Retinal pigment epithelial cell (primary cell): Measurements from ENCODE around the gene PEAR1.

Source experiments
- DNase-seq: peaks from one replicate; pipeline ENCODE4 v3.0.0-alpha.2; 2010; ENCODE audit warnings: low read depth
- H3K4me3 ChIP-seq: 2 replicates; pipeline ENCODE4 v1.5.1; 2011; ENCODE audit warnings: mild to moderate bottlenecking, low read length, control low read depth, moderate library complexity
- TF ChIP-seq, protein P1 (sequence below): conservative IDR thresholded peaks from 2 replicates; pipeline ENCODE4 v1.5.1; 2011; ENCODE audit warnings: low read depth, low read length, control low read depth, inconsistent platforms

The PEAR1 gene, protein sequence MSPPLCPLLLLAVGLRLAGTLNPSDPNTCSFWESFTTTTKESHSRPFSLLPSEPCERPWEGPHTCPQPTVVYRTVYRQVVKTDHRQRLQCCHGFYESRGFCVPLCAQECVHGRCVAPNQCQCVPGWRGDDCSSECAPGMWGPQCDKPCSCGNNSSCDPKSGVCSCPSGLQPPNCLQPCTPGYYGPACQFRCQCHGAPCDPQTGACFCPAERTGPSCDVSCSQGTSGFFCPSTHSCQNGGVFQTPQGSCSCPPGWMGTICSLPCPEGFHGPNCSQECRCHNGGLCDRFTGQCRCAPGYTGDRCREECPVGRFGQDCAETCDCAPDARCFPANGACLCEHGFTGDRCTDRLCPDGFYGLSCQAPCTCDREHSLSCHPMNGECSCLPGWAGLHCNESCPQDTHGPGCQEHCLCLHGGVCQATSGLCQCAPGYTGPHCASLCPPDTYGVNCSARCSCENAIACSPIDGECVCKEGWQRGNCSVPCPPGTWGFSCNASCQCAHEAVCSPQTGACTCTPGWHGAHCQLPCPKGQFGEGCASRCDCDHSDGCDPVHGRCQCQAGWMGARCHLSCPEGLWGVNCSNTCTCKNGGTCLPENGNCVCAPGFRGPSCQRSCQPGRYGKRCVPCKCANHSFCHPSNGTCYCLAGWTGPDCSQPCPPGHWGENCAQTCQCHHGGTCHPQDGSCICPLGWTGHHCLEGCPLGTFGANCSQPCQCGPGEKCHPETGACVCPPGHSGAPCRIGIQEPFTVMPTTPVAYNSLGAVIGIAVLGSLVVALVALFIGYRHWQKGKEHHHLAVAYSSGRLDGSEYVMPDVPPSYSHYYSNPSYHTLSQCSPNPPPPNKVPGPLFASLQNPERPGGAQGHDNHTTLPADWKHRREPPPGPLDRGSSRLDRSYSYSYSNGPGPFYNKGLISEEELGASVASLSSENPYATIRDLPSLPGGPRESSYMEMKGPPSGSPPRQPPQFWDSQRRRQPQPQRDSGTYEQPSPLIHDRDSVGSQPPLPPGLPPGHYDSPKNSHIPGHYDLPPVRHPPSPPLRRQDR

DNA sequence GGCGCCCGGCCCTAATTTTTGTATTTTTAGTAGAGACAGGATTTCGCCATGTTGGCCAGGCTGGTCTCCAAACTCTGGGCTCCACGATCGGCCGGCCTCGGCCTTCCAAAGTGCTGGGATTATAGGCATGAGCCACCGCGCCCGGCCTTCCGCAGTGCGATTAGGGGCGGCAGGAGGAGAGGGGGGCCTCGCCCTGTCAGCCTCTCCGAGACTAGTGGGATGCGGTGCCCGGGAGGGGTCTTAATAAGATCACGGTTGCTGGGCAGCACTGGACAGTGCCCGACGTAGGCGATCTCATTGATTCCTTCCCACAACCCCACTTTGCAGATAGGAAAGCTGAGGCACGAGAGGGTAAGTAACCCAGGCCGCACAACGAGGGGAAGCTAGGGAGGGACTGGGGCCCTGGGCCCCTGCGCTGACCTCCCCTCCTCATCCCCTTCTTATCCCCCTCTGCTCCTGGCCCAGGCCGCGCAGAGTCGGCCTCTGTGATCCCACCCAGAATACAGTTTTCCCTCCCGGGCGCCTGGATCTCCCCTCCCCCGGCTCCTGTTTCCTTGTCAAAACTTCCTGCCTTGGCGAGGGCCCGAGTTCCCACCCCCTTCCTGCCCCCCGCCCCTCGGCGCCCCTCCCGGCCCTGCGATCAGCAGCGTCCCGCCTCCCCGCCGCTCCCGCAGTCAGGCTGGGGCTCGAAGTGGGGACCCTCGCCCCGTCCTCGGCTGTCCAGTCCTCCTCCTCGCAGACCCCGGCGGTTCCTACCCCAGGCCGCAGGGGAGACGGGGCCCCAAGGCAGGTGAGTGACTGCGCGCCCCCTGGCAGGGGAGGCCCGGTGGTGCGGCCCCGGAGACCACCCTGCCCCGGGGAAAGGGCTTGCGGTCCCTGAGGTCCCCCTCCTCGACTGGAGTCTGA is at the start of gene PEAR1:
Gene PEAR1 (plus strand): TSS at position 671 of the 906 bp plus-strand sequence. CDS start 10,209 bp downstream, outside the sequence.
- H3K4me3 ChIP-seq, result peak within 1 kb of the TSS; percentile 38
- DNase-seq, result no peak
- TF ChIP-seq, protein P1, sequence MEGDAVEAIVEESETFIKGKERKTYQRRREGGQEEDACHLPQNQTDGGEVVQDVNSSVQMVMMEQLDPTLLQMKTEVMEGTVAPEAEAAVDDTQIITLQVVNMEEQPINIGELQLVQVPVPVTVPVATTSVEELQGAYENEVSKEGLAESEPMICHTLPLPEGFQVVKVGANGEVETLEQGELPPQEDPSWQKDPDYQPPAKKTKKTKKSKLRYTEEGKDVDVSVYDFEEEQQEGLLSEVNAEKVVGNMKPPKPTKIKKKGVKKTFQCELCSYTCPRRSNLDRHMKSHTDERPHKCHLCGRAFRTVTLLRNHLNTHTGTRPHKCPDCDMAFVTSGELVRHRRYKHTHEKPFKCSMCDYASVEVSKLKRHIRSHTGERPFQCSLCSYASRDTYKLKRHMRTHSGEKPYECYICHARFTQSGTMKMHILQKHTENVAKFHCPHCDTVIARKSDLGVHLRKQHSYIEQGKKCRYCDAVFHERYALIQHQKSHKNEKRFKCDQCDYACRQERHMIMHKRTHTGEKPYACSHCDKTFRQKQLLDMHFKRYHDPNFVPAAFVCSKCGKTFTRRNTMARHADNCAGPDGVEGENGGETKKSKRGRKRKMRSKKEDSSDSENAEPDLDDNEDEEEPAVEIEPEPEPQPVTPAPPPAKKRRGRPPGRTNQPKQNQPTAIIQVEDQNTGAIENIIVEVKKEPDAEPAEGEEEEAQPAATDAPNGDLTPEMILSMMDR, result no peak

DNA sequence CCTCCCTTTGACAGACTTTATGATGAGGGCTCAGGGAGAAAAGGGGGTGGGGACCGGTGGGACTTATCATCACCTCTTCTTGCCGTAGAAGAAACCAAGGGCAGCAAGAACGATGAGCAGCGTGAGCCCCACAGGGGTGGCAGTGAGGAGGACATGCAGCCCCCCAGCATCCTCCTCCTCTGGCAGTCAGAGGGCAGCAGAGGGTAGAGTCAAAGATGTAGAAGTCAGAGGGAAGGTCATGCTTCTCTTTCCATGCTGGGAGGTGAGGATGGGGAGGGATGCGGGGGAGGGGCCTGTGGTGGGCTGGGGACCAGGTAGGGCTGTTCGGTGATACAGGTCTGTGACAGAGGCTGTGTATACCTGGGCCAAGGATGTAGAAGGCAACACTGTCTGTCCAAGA is 49.4 kb upstream of the PEAR1 start:
- no peak for DNase-seq
- TF ChIP-seq, protein P1, result no peak
- H3K4me3 ChIP-seq, result no peak overlapping the region

DNA sequence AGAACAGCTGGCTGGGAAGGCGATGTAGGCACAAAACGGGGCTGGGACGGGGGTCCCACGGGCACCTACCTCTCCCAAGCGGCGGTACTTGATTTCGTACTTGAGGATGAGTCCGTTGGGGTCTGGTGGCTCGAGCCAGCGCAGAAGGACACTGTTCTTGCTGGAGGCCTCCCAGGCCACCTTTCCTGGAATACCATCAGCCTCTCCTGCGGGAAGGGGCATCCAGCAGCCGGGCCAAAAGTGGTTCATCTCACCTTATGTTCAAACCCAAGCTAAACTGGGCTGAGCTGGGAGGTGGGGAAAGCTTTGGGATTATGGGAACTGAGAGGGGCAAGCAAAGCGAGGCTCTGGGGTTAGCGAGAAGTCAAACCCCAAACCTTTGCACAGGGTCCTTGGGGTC is 48.9 kb upstream of the PEAR1 start:
- TF ChIP-seq, protein P1, result no peak
- H3K4me3 ChIP-seq, result no peak overlapping the region
- no peak for DNase-seq

DNA sequence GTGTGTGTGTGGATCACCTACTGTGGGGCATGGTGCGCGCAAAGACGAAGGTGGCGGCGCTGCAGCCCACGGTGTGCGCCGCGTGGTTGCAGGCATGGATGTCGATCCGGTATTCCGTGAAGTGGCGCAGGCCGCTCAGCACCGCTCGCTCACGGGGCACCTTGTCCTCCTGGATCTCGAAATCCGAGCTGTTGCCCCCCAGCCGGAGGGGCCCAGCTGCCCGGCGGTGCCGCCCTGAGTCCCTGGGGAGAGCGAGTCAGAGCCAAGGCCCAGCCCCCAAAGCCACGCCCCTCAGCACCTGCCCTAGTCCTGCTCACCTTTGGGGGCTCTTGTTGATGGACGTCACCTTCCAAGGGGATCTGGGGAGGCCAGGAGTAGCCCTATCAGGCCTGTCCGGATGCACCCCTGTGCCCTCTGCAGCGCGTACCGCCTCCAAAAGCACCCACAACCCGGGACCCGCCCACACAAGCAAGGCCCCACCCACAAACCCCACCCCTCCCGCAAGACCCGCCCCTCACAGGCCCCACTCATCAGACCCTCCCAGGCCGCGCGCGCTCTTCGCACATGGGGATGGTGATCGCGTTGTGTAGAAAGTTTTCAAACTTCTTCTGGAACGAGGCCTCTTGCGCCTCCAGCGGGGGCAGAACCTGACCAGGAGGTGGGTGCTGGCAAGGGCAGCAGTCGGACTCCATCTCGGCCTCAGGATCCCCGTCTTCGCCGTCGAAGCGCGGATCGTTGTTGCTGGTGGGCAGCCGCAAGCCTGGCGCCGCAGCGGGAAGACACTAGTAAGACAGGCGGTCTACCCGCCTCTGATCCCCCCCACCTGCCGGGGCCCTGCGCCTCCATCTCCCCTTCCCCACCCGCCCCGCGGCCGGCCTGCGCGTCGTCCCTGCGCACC is 48.2 kb upstream of the PEAR1 start:
- DNase-seq, result no peak
- H3K4me3 ChIP-seq, result peak overlapping the region; percentile 15
- TF ChIP-seq, protein P1, result peak; percentile 5

DNA sequence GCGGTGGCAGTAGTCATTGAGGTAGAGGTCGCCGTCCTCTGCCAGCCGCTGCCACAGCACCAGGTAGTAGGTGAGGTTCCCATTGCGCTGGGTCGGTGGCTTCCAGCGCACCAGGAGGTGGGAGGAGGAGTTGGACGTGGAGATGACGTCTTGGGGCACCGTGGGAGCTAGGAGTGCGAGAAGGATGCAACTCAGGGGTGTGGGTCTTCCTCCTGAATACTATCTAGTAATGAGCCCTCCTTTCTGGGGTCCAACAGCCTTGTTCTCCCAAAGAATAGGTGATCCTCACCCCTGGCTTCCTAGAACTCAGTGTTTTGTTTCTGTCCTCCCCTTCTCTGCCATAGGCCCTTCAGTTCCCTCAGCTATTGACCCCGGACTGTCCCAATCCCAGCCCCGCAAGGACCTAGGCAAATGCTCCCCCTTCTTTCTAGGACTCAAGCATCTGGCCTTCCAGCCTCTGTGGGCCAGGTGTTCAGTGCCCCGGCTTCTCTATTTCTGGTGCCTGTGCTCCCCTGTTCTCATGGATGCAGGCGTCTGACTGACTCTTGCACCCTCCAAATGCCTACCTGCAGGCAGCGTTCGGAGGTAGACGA is 47.5 kb upstream of the PEAR1 start:
- no peak overlapping the region for H3K4me3 ChIP-seq
- TF ChIP-seq, protein P1, result no peak

More for the DNA sequence above, 47.5 kb upstream of the PEAR1 start:
- DNase-seq, result no peak
